Inferior parietal cortex (tissue), 1 donor: ENCODE results near the gene HOXD12.

Experiments
- DNase-seq: peaks from one replicate; pipeline ENCODE4 v3.0.0-alpha.2; 2016; ENCODE audit errors: extremely low spot score

Gene HOXD12

DNA sequence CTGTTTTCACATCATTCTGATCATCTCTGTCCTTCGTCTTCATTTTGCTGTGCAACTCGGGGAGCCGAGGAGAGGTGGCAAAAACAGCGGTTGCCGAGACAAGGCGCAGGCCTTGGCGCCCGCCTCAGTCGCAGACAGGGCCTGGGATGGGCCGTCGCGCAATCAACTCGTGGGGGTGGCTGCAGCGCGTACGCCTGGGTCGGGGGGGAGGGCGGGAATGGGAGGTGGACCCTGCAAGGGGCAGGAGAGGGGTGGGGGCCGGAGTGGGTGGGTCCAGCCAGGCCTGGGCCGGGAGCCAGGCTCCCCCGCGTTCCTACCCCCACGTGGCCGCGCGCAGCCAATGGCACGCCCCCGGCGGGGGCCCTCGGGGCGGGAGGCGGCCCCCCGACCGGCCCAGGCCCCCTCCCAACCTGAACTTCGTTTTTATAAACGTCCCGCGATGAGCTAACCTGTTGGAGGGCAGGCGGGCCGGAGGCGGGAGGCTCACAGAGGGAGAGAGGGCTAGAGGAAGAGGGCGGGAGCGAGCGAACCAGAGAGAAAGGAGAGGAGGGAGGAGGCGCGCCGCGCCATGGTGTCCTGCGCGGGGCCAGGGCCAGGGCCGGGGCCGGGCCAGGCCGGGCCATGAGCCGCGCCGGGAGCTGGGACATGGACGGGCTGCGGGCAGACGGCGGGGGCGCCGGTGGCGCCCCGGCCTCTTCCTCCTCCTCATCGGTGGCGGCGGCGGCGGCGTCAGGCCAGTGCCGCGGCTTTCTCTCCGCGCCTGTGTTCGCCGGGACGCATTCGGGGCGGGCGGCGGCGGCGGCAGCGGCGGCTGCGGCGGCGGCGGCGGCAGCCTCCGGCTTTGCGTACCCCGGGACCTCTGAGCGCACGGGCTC lies 7.1 kb upstream of the HOXD12 start, which contains the start of gene HOXD13:
Gene HOXD13 (plus strand): TSS at position 452 of the 875 bp plus-strand sequence. CDS start 170 bp downstream, at position 622.
- DNase-seq = no peak

DNA sequence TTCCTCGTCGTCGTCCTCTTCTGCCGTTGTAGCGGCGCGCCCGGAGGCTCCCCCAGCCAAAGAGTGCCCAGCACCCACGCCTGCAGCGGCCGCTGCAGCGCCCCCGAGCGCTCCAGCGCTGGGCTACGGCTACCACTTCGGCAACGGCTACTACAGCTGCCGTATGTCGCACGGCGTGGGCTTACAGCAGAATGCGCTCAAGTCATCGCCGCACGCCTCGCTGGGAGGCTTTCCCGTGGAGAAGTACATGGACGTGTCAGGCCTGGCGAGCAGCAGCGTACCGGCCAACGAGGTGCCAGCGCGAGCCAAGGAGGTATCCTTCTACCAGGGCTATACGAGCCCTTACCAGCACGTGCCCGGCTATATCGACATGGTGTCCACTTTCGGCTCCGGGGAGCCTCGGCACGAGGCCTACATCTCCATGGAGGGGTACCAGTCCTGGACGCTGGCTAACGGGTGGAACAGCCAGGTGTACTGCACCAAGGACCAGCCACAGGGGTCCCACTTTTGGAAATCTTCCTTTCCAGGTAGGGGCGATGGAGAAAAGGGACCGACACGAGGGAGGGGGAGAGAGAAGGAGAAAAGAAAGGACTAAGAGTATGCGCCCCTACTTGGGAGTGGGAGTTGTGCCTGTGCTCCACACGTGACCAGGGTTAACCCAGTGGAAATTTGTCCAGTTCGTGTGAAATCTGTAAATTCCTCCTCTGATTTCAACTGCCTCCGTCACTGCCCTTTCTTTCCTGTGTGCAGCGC lies 6.3 kb upstream of the HOXD12 start:
- no peak for DNase-seq

DNA sequence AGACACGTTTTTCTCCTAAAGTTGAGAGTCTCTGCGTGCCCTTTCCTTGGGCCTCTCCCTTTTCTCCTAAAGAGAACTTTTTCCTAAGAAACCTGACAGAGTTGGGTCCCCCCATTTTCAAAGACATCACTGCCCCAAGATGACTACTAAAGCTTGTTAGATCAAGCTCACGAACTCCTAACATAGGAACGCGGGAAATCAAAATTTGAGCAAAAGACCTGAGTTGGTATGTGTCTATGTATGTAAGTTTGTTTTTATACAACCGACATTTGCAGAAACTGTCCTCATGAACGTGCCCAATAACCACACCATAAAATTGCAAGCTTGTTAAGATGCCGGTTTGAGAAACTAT lies 5.7 kb upstream of the HOXD12 start:
- no peak for DNase-seq

DNA sequence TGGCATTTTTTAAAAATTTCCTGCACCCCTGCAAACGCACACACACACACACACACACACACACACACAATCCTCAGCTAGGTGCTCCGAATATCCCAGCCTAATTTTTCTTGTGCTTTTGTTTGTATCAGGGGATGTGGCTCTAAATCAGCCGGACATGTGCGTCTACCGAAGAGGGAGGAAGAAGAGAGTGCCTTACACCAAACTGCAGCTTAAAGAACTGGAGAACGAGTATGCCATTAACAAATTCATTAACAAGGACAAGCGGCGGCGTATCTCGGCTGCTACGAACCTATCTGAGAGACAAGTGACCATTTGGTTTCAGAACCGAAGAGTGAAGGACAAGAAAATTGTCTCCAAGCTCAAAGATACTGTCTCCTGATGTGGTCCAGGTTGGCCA lies 5.2 kb upstream of the HOXD12 start:
- DNase-seq = no peak

DNA sequence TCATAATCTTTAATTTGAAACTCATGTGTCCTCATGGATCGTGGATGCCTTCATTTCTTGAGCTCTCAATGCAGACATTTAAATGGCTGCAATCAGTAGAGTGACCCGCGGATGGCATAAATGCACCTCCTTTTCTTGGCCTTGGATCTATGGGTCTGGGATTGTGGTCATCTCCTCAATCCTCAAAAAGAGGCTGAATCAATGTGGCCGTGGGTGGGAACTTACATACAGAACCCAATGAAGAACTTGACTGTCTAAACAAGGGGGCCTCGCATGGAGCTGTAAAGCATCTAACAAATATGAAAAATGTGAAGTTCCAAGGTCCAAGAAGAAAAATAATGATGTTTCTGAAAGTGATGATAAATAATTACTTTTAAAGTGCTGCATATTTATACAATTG lies 4.2 kb upstream of the HOXD12 start:
- no peak for DNase-seq

DNA sequence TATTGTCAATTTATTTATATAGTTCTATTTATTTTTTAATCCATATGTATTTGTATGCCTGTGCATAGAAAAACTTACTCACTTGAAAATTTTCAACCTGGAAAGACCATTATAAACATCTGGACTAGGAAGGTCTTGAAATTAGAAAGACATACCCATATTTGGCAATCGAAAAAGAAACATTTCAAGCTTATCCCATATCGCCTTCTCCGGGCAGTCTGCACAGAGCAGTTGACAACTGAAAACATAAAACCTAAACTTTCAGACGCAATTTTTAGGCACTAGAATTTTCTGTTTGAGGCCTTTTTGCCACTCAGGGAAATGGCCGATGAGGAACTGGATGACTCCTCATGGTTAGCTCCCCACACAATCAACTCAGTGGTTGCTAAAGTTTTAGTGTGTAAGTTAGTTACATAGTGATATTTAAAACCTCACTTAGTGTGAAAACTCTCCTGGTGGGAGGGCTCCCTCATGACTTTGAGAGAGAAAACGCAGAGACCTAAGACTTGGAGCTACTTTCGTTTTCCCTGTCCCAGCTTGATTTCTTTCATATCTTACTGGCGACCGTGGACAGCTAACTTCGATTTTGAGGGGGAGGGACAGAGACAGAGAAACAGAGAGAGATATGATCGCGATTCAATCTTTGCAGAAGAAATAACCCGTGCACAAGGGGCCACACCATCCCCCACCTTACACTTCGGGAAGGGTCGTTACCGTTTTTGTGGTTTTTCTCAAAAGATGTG lies 3.2 kb upstream of the HOXD12 start:
- no peak for DNase-seq

DNA sequence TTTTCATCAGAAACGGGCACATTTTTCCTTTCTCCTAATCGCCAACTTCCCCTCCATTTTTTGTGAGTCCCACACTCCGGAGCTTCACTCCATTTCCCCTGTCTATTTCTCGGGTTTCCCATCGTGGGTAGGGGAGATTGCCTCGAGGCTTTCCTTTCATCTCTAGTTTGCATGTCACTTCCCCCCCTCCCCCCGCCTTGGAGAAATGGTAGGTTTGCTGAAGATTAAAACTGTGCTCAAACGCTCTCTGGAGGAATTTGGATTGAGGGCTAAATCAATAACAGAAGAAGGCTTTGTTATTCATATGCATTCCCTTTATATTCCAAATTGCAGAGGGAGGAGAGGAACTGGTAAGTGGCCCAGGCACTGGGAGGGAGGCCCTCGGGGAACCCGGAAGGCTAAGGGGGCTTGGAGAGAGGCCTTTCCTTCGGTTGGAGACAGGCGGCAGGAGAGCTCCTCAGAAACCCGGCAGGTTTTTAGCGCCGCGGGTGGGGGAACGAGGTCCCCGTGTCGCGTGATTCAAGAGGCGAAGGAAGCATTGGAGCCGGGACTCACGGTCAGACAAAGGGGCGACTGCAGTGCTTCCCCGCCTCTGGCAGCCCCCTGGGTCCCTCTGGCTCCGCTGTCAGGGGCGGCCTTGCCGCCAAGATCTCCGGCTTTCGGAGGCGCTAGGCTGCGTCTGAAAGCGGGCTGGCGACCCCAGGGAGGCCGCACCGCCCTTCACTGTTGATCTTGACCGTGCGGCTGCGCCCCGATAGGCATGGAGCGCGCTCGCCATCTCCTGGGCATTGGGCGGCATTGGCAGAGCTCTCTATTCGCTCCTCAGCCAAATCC lies 2.4 kb upstream of the HOXD12 start:
- peak; percentile 47 for DNase-seq

DNA sequence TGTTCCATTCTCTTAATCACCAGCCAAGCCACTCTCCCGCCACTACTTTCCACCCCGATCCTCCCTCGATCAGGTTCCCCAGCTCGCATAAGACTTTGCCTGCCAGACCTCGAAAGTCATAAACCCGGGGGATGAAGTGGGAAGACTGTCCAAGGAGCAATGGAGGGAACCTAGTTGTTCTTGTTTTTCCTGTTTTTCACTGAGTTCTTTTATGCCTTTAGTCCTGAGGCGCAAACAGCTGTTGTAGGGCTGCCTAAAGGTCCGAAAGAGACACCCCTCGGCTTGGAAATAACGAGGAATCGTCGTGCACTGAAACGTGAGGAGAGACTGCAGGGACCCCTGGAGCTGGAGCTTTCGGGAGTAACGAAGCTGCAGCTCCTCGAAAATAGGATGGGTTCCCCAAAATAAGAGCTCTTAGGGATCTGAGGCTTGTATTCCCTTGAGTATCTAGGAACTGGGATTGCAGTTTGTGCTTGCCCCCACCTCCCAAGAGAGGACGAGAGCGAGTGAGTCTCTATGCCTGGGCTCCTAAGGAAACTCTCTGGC lies 1.7 kb upstream of the HOXD12 start:
- no peak for DNase-seq

DNA sequence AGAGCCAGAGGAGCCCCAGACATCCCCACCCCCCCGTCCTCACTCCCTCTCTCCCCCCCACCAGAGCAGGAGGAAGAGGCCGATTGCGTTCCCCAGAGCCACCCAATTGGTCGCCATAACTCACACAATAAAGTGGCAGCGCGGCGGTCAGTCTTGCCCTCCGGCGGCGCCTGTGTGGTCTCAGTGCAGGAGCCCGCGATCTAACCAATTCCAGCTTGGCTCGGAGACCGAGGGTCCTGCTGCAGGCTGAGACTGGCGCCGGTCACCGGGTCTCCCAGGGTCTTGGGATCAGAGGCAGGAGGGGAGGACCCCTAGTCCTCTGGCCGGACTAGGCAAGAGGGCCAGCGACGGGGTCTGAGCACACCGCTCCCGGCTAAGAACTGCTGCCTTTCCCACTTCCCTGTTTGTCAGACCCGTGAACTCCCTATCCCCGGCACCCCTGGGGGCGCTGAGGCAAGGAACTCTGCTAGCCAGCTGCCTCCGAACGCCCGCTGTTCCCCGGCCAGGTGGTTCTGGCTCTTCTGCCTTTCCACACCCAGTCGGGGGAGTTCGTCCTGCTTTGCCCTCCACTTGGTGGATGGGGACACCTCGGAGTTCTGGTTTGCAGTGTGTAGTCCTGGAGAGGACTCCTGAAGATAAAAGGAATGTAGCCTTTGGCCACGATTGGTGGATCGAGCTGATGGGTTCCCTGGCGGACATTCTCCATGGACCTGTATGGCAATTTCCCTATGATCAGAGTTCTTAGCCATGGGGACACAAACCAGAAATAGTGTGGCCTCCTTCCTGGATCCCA lies 1.0 kb upstream of the HOXD12 start:
- no peak for DNase-seq

DNA sequence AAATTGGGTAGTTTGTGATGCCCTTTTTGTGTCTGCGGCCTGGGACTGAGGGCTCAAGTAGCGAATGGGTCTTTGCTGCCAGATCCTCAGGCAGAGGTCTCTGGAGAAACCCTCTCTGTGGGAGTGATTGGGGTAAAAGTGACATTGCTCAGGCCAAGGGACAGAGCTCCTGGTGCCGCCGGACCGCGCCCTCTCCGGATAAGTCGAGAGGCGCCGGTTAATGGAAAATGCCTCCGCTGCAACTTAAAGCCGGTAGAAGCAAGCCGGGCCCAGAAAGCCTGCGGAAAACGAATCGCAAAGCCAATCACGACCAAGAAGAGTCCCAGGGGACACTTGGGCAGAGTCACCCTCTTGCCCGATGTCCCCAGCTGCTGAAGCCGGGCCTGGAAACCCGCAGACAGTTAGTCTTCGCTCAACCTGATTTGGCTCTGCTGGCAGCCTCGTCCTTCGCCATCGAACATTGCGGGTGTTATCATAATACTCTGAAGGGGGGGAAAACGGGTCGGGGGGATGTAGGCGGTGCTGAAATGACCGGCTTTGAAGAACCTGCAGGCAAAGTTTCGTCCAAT lies 352 bp upstream of the HOXD12 start:
- DNase-seq = no peak

DNA sequence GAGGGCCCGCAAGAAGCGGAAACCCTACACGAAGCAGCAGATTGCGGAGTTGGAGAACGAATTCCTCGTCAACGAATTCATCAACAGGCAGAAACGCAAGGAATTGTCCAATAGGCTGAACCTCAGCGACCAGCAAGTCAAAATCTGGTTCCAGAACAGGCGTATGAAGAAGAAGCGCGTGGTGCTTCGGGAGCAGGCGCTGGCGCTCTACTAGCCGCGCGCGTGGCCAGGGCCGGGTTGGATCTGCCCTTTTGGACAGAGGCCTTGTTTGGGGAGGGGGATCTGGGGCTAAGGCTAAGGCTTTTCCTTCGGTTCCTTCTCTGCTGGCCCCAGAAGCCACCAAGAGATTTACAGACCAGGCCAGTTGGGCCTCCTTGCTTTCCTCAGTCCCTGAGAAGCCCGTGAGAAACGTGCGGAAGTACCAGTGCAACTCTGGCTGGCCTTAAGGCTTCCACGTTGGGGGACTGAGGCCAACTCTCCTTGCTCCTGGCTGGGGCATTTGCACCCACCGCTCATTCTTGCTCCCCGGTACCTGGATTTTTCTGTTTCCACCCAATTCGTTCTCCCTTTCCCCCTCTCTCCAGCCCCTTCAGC lies 1.0 kb downstream of the HOXD12 start:
- DNase-seq = no peak

DNA sequence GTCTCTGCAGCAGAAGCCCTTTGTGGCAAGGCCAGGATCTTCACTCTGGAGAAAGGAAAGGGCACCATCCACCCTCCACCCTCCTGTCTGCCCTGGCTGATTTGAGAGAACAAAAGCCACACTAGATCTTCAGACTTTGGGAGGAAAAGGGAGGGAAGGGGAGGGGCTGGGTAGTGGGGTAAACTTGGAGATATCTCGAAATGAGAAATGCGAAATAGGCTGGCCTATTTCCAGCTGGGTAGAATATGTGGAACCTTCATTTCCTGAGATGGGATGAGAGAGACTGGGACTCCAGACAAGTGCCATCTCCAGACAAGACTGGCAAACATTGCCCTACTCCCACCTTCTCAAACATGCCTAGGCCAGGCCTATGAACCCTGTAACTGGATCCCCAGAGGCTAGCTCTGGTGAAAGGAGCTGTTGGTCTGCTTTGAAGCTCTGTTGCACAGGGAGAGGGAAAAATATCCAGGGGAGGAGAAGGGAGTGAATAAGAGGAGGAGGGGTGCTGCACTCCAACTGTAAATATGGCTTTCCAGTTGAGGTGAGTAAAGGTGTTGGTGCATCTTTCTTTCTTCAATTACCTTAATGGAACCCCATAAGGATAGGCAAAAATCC lies 1.7 kb downstream of the HOXD12 start:
- no peak for DNase-seq

DNA sequence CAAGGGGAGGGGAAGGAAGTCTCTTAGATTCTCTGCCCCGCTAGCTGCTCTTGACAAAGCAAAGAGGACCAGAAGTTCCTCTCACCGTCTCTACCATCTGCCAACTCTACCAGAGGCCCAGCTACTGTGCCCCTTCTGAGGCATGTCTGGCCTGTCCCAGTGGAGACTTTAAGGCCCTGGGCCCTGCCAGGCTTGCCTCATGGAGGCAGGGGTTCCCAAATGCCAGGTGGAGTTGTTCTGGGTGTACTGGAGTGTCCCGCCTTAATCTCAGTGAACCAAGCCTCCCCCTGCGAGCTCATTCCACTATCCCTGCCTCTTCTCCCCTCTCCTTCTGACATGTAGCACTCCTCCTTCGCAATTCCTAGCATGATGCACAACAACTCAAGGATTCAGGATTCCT lies 2.2 kb downstream of the HOXD12 start:
- DNase-seq = no peak

DNA sequence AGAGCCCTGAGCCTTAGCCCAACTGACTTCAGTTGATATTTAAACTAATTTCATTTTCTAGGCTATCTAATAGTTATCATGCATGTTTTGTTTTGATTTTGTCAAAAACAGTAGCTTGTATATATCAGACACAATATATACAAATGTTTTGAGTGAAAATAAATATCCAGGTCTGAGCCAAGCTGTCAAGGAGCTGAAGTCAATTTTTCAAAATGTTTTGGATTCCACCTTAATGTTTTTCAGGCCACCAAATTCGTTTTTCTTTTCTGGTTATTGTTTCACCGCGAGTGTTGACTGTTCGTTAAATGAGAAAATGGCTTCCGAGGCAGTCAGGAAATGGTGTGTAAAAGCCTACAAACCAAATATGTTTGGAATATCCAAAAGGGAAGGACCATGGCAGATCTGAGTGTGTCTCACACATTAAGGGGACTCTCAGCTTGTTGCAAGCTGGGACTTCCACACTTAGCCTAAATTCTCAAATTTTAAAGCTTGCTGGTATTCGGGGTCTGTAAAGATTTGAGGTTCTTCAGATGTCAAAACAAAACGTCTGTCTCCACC lies 2.8 kb downstream of the HOXD12 start:
- DNase-seq = no peak

DNA sequence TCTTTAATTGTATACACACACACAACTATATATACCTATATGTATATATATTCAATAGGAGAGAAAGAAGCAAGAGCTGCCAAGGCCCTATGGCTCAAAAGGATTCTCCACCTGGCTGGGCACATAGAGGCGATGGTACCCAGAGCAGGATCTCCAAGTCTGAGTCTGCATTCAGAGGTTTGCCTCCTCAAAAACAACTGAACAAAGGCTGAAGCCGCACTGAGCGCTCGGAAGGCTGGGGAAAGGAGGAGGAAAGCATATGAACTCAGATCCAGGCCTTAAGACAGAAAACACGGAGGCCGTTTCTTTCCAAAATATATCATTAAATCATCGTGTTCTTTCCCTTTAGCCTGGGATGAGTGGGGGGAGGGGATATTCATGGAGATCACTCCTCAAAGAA lies 3.6 kb downstream of the HOXD12 start:
- no peak for DNase-seq

DNA sequence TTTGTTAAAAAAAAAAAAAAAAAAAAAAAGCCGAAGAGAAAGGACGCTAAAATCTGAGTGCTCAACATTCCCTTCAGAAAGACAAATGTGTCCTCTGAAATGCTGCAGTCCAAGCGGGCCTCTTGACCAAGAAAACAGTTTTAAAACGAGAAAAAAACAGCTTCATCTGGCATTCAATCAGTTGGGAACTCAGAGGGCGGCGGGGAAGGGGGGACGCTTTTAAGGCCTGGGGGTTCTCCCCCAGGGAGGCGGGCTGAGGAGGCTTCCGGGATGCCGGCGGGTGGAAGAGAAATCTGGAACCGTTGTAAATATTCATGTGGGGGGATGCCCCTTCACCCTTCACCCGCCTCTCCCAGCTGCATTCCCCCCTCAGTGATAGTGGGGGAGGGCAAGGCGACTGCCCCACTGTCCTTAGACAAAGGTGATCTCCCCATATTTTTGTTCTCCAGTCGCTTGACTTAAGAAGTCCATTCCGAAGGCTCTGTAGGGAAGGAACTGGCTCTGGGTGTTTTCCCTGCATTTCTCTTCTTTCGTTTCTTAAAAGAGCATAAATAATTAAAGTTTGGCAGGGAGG lies 4.2 kb downstream of the HOXD12 start:
- no peak for DNase-seq

DNA sequence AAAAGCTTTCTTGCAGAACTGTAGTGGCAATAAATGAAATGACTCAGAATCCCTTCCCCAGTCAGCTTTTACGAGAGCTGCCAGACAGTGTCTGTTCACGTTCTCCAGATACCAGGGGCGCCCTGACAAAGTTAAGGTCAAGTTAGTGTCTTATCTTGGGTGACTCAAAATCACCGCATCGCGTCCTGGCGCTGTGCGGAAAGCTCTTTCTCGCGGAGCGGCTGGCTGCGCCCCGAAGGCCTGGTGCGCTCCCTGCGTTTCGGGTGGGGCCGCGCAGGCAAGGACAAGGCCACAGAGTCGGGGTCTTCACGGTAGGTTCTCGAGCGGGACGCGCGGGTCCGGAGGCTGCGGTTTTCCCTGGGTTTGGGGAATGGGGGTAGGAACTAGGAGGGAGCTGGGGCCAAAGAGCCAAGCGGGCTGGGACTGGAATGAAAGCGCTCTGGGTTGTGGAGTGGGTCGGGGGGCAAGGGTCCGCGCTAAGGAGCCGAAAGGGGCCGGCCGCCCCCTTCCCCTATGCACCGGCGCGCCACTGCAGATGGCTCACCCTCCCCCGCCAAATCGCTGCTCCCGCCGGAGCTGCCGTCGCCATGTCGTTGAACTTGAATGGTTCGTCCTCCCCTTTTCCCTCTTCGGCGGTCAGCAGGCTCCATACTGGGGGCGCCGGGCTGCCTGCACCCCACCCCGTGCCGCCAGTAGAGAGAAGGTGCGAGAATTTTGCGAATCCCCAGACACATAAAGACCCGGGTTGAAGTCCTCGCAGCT lies 4.9 kb downstream of the HOXD12 start:
- no peak for DNase-seq
